Thyroid gland (tissue), 4 donors: ENCODE results near the gene CCL4. TPM values are rescaled to one million over a fixed set of nuclear protein-coding genes. Genes with fewer than 3 reads are reported as not detected.

Experiments used
- DNase-seq, 2 donors: peaks; one replicate each; pipeline ENCODE4 v3.0.0-alpha.2; 2019
- H3K27ac ChIP-seq, 3 donors: fragments of 200-600 bp; sonication (generic); 1 replicate in 2 of 3; 2 replicates in 1 of 3; pipeline ENCODE4 v1.5.1; 2016 to 2019; ENCODE audit warnings: mild to moderate bottlenecking in 1 of 3, moderate library complexity in 1 of 3
- H3K27me3 ChIP-seq: fragments of 200-600 bp; sonication (generic); one replicate; pipeline ENCODE4 v1.5.1; 2019
- H3K36me3 ChIP-seq, 2 donors: fragments of 200-600 bp; sonication (generic); one replicate each; pipeline ENCODE4 v1.5.1; 2016 to 2019
- H3K4me1 ChIP-seq, 2 donors: fragments of 200-600 bp; sonication (generic); one replicate each; pipeline ENCODE4 v1.5.1; 2017 to 2019
- H3K4me3 ChIP-seq, 3 donors: fragments of 200-600 bp; sonication (generic); replicated peaks in 1 of 3; 1 replicate in 2 of 3; 2 replicates in 1 of 3; pipeline ENCODE4 v1.5.1; 2016; ENCODE audit warnings: mild to moderate bottlenecking in 1 of 3
- H3K9me3 ChIP-seq: fragments of 200-600 bp; sonication (generic); one replicate; pipeline ENCODE4 v1.5.1; 2017
- POLR2A ChIP-seq, 2 donors: fragments of 450-650 bp; IDR thresholded peaks; one replicate each; pipeline ENCODE4 v1.6.1; 2017; ENCODE audit warnings: antibody characterized with exemption in 2 of 2, mild to moderate bottlenecking in 2 of 2, moderate library complexity in 1 of 2
- WGBS, 2 donors: methylation state at CpG; one replicate each; pipeline ENCODE4 v1.1.5; 2017; 5-methylcytosine and 5-hydroxymethylcytosine counted together
- intact Hi-C: fragments of 100-400 bp; cut with DNase I; formaldehyde crosslinking; loops from one replicate; pipeline ENCODE4 v1.15.1; 2023
- total RNA-seq, 4 donors: library from RNA; depleted of rRNA; stranded (reverse); fragments of >200 nt; gene quantifications; one replicate each; pipeline ENCODE4 v1.2.3, GENCODE V29; 2016
- TF ChIP-seq, protein P1 (sequence below), 6 experiments: fragments of 200-600 bp in 3 of 6; fragments of 450-650 bp in 3 of 6; sonication (generic) in 3 of 6; IDR thresholded peaks; one replicate each; pipeline ENCODE4 v1.5.1; 2016 to 2019; ENCODE audit warnings: antibody characterized with exemption in 6 of 6, mild to moderate bottlenecking in 2 of 6, inconsistent platforms in 1 of 6, moderate library complexity in 1 of 6

CCL4 gene
- total RNA-seq, 4 donors from 2014 or later: 0.78 to 4.3 (median 2.7) TPM; not detected in 1

DNA sequence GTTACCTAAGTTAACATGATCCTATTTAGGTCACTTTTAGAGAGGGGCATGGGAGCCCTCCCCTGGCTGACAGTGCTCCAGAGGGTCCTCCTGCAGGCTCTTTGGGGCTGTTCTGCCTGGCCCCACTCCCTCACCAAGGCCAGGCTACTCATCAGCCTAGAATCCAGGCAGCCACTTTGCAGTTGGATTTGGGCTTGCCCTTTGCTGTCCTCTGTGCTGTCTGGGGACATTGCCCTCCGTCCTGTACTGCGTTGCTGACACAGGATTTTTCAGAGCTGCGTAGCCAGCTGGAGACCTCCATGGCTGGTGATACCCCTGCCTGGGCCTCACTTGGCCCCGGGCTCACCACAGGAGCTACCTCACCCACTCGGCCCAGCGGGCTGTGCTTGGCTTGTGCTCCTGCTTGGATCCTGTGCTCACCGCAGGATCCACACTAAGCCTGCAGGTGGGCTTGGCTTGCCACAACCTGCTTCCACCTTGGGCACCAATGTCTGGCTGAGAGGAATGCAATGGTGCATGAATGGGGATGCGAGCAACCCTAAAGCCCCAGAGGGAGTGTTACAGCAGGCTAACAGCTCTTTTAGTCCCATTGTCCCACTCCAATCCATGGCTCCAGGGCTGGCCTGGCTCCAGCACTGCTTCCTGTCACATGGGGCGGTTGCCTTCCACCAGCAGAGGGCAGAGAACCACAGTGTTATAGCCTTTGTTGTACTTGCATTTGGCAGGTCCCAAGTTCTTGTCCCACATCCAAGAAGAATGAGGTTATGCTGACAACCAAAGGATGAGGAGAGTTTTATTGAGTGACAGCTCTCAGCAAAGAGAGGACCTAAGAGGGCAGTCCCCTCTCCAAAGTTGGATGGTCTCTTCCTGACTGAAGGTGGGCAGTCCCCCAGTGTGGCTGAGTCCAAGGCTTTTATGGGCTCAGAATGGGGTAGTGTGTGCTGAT lies 21.5 kb downstream of the CCL4 start:
- TF ChIP-seq POLR2A (IDR thresholded peaks at IDR 0.05): no peak
- H3K27me3 ChIP-seq: no peaks in the 10 kb centered on the region
- intact Hi-C loops: no loop called here
- no peaks in the 10 kb centered on the region for H3K4me1 ChIP-seq
- H3K4me3 ChIP-seq: no peak overlapping the region
- WGBS, 2 donors: 84 to 85% methylated on average over 8 to 9 of the region's 9 CpGs
- H3K36me3 ChIP-seq: no peaks in the 10 kb centered on the region
- no peaks in the 10 kb centered on the region for H3K9me3 ChIP-seq
- DNase-seq: no peak
- H3K27ac ChIP-seq: no peak overlapping the region

DNA sequence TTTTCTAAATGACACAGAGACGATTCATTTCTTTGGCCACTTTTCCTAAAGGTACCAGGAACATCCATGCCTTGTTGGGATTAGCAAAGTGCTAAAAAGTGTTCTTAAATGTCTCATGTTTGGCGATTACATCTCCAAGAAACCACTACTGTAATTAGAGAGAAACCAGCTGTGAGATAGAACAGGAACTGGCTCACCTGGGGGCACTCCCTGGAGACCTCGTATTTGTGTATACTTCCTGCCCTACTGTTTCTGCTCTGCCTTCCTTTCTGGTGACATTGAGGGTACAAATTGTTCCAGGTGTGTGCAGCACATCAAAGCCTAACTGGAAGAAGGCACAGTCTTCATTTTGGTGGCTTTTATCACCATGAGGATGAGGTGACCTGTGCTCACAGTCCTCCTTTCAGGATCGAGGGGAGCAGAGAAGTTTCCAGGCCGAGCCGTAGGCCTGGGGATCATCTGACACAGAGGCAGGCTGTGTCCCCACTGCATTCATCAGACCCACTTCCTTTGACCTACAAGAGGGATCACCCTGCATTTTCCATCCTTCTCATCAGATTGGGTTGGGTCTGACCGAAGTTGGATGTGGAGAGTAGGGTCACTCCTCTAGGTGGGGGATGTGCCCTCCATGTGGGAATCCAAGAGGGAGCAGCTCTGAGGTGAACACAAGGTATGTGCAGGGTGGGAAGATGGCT lies 23.7 kb downstream of the CCL4 start:
- intact Hi-C loops: no loop called here
- no peaks in the 10 kb centered on the region for H3K27me3 ChIP-seq
- no peaks in the 10 kb centered on the region for H3K9me3 ChIP-seq
- no peak overlapping the region for H3K27ac ChIP-seq
- DNase-seq: no peak
- peaks cover 0 to 5% of the 10 kb centered on the region in 2 donors for H3K4me1 ChIP-seq
- WGBS, 2 donors: 84 to 89% methylated on average over 7 of the region's 7 CpGs
- no peaks in the 10 kb centered on the region for H3K36me3 ChIP-seq
- no peak overlapping the region for H3K4me3 ChIP-seq
- TF ChIP-seq POLR2A (IDR thresholded peaks at IDR 0.05): no peak
- TF ChIP-seq, protein P1, sequence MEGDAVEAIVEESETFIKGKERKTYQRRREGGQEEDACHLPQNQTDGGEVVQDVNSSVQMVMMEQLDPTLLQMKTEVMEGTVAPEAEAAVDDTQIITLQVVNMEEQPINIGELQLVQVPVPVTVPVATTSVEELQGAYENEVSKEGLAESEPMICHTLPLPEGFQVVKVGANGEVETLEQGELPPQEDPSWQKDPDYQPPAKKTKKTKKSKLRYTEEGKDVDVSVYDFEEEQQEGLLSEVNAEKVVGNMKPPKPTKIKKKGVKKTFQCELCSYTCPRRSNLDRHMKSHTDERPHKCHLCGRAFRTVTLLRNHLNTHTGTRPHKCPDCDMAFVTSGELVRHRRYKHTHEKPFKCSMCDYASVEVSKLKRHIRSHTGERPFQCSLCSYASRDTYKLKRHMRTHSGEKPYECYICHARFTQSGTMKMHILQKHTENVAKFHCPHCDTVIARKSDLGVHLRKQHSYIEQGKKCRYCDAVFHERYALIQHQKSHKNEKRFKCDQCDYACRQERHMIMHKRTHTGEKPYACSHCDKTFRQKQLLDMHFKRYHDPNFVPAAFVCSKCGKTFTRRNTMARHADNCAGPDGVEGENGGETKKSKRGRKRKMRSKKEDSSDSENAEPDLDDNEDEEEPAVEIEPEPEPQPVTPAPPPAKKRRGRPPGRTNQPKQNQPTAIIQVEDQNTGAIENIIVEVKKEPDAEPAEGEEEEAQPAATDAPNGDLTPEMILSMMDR (IDR thresholded peaks at IDR 0.05): no peak

- intact Hi-C loops: no loop called here
- Histone ChIP-seq H3K9me3 (no peaks in the 10 kb centered on the region), H3K36me3 (no peaks in the 10 kb centered on the region), H3K4me3 (no peak overlapping the region), H3K4me1 (peaks cover 0 to 11% of the 10 kb centered on the region in 2 donors), H3K27me3 (no peaks in the 10 kb centered on the region), H3K27ac (no peak overlapping the region)
- no peak for DNase-seq
- WGBS, 2 donors: 92 to 93% methylated on average over 6 of the region's 6 CpGs
- no peak for TF ChIP-seq POLR2A (IDR thresholded peaks at IDR 0.05)
- TF ChIP-seq, protein P1 (IDR thresholded peaks at IDR 0.05): no peak
Observed at GRCh38 chr17:36127911-36128310, 24.3 kb downstream of the CCL4 start.

GRCh38 chr17:36128411-36128978 lies 24.9 kb downstream of the CCL4 start:
- TF ChIP-seq POLR2A (IDR thresholded peaks at IDR 0.05): no peak
- TF ChIP-seq, protein P1 (IDR thresholded peaks at IDR 0.05): no peak
- Histone ChIP-seq H3K9me3 (no peaks in the 10 kb centered on the region), H3K4me3 (no peak overlapping the region), H3K27ac (no peak overlapping the region), H3K4me1 (peaks cover 0 to 13% of the 10 kb centered on the region in 2 donors), H3K36me3 (no peaks in the 10 kb centered on the region), H3K27me3 (no peaks in the 10 kb centered on the region)
- 59 to 74% methylated on average over 4 of the region's 4 CpGs for WGBS, 2 donors
- no peak for DNase-seq
- intact Hi-C loops: no loop called here

DNA sequence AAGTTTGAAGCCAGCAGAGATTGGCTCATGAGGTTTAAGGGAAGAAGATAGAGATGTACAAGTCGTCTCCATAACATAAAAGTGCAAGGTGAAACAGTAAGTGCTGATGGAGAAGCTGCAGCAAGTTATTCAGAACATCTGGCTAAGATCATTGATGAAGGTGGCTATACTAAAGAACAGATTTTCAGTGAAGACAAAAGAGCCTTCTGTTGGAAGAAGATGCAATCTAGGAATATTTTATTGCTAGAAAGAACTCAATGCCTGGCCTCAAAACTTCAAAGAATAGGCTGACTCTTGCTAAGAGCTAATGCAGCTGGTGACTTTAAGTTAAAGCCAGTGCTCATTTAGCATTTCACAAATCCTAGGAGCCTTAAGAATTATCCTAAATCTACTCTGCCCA lies 26.0 kb downstream of the CCL4 start:
- DNase-seq: no peak
- H3K36me3 ChIP-seq: no peaks in the 10 kb centered on the region
- H3K4me3 ChIP-seq: no peak overlapping the region
- intact Hi-C loops: no loop called here
- no peak overlapping the region for H3K27ac ChIP-seq
- no peak for TF ChIP-seq POLR2A (IDR thresholded peaks at IDR 0.05)
- TF ChIP-seq, protein P1 (IDR thresholded peaks at IDR 0.05): no peak
- 82 to 84% methylated on average over 1 of the region's 1 CpG for WGBS, 2 donors
- no peaks in the 10 kb centered on the region for H3K9me3 ChIP-seq
- peaks cover 0 to 20% of the 10 kb centered on the region in 2 donors for H3K4me1 ChIP-seq
- no peaks in the 10 kb centered on the region for H3K27me3 ChIP-seq
